Cerebellar nuclear complex (tissue), 1 donor: Measurements from ENCODE around the gene BSCL2.
A peak's percentile ranks its signal among the peaks of the same experiment; 100 is the strongest.
"Not testable (repeated sequence)": the region's sequence is repeated elsewhere in the genome, so short reads cannot be mapped to it uniquely, and the experiment has no call there.

Experiments
- DNase-seq, 2 experiments: peaks; one replicate each; lab custom pipeline; 2025; lab: John Stamatoyannopoulos, UW

The BSCL2 gene

GRCh38 chr11:62707277-62707861 lies at the start of gene BSCL2, which contains the start of gene GNG3:
Gene BSCL2 (minus strand): TSS chr11:62707424. CDS start chr11:62707195, 229 bp downstream.
Gene GNG3 (plus strand): TSS chr11:62707676. CDS start chr11:62708296, 620 bp downstream.
- peak; percentile 90 to 97 for DNase-seq

GRCh38 chr11:62755086-62755615 lies 47.9 kb upstream of the BSCL2 start:
- DNase-seq = no peak

GRCh38 chr11:62753736-62754603 lies 46.7 kb upstream of the BSCL2 start, which contains the start of gene ZBTB3:
Gene ZBTB3 (minus strand): TSS chr11:62754160. CDS start chr11:62753664, 496 bp downstream.
- DNase-seq = peak; percentile 99 to 100

GRCh38 chr11:62752994-62753735 lies 45.9 kb upstream of the BSCL2 start:
- DNase-seq = no peak

GRCh38 chr11:62752177-62752785 lies 45.1 kb upstream of the BSCL2 start:
- no peak for DNase-seq

- not testable (repeated sequence) for DNase-seq
Measured at GRCh38 chr11:62749931-62750330, 42.7 kb upstream of the BSCL2 start.

GRCh38 chr11:62747475-62748160 lies 40.4 kb upstream of the BSCL2 start:
- DNase-seq = no peak

GRCh38 chr11:62737196-62737595 lies 30.0 kb upstream of the BSCL2 start:
- DNase-seq = no peak

GRCh38 chr11:62732830-62733229 lies 25.6 kb upstream of the BSCL2 start:
- DNase-seq = no peak

GRCh38 chr11:62730076-62730475 lies 22.9 kb upstream of the BSCL2 start:
- not testable (repeated sequence) for DNase-seq

GRCh38 chr11:62728171-62728988 lies 21.2 kb upstream of the BSCL2 start, which contains the start of gene TTC9C:
Gene TTC9C (plus strand): TSS chr11:62728486. CDS start chr11:62728849, 363 bp downstream.
- DNase-seq = peak in 1 of 2 experiments; percentile 62

GRCh38 chr11:62727872-62728170 lies 20.6 kb upstream of the BSCL2 start:
- peak; percentile 63 to 91 for DNase-seq

- DNase-seq = peak; percentile 91 to 92
Measured at GRCh38 chr11:62727165-62727871, 20.1 kb upstream of the BSCL2 start, which contains the start of gene HNRNPUL2. Gene HNRNPUL2 (minus strand): TSS chr11:62727457. CDS start chr11:62727156, 301 bp downstream.

- DNase-seq = no peak
Measured at GRCh38 chr11:62726915-62727164, 19.6 kb upstream of the BSCL2 start.

- no peak for DNase-seq
Measured at GRCh38 chr11:62726156-62726914, 19.1 kb upstream of the BSCL2 start.

- DNase-seq = no peak
Measured at GRCh38 chr11:62725646-62726045, 18.4 kb upstream of the BSCL2 start.

- no peak for DNase-seq
Measured at GRCh38 chr11:62724171-62724570, 16.9 kb upstream of the BSCL2 start.

GRCh38 chr11:62721994-62722393 lies 14.8 kb upstream of the BSCL2 start:
- DNase-seq = no peak
